Tibial artery (tissue), 4 donors: ENCODE results near the gene COTL1.

Experiments used
- DNase-seq, 2 donors: peaks; one replicate each; pipeline ENCODE4 v3.0.0-alpha.2; 2019
- H3K27ac ChIP-seq, 2 donors: fragments of 200-600 bp; sonication (generic) in 1 of 2; 1 replicate in 1 of 2; 2 replicates in 1 of 2; pipeline ENCODE4 v1.5.1; 2018 to 2019; ENCODE audit warnings: mild to moderate bottlenecking in 1 of 2
- H3K27me3 ChIP-seq, 2 donors: fragments of 200-600 bp; sonication (generic) in 1 of 2; one replicate each; pipeline versions ENCODE4 v1.5.1 to v1.6.0; 2016 to 2019
- H3K36me3 ChIP-seq, 3 donors: fragments of 200-600 bp; sonication (generic) in 2 of 3; one replicate each; pipeline ENCODE4 v1.5.1; 2016 to 2019; ENCODE audit warnings: mild to moderate bottlenecking in 2 of 3
- H3K4me1 ChIP-seq, 4 donors: fragments of 200-600 bp; sonication (generic) in 2 of 4; 1 replicate in 3 of 4; 2 replicates in 1 of 4; pipeline ENCODE4 v1.5.1; 2016 to 2019
- H3K4me3 ChIP-seq, 2 donors: fragments of 200-600 bp; sonication (generic) in 1 of 2; 1 replicate in 1 of 2; 2 replicates in 1 of 2; pipeline ENCODE4 v1.5.1; 2018 to 2019; ENCODE audit warnings: mild to moderate bottlenecking in 2 of 2
- H3K9me3 ChIP-seq, 3 donors: fragments of 200-600 bp; sonication (generic) in 1 of 3; one replicate each; pipeline ENCODE4 v1.5.1; 2016 to 2019
- intact Hi-C: fragments of 100-400 bp; cut with DNase I; formaldehyde crosslinking; loops from one replicate; pipeline ENCODE4 v1.15.0; 2023; ENCODE audit warnings: low total_unique reads
- TF ChIP-seq, protein P1 (sequence below), 2 experiments: fragments of 200-600 bp in 1 of 2; fragments of 450-650 bp in 1 of 2; IDR thresholded peaks; one replicate each; pipeline ENCODE4 v1.5.1; 2017 to 2019; ENCODE audit warnings: antibody characterized with exemption in 2 of 2, mild to moderate bottlenecking in 1 of 2, moderate library complexity in 1 of 2

COTL1 gene

DNA sequence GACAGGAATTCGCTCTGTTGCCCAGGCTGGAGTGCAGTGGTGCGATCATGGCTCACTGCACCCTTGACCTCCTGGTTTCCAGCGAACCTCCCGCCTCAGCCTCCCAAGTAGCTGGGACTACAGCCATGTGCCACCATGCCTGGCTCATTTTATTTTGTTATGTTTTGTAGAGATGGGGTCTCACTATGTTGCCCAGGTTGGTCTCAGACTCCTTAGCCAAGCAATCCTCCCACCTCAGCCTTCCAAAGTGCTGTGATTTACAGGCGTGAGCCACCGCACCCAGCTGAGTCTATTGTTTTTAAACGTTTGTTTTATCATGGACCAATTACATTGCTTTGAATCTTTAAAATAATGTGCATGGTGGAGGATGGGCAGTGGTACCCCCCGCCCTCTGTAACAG, 28.9 kb downstream of the COTL1 start:
- Histone ChIP-seq H3K36me3 (peaks cover 0 to under 1% (median 0%) of the 10 kb centered on the region in 3 donors), H3K4me1 (peaks cover 0 to 29% (median 10%) of the 10 kb centered on the region in 4 donors), H3K9me3 (no peaks in the 10 kb centered on the region), H3K27ac (no peak overlapping the region), H3K4me3 (no peak overlapping the region), H3K27me3 (no peaks in the 10 kb centered on the region)
- TF ChIP-seq, protein P1, sequence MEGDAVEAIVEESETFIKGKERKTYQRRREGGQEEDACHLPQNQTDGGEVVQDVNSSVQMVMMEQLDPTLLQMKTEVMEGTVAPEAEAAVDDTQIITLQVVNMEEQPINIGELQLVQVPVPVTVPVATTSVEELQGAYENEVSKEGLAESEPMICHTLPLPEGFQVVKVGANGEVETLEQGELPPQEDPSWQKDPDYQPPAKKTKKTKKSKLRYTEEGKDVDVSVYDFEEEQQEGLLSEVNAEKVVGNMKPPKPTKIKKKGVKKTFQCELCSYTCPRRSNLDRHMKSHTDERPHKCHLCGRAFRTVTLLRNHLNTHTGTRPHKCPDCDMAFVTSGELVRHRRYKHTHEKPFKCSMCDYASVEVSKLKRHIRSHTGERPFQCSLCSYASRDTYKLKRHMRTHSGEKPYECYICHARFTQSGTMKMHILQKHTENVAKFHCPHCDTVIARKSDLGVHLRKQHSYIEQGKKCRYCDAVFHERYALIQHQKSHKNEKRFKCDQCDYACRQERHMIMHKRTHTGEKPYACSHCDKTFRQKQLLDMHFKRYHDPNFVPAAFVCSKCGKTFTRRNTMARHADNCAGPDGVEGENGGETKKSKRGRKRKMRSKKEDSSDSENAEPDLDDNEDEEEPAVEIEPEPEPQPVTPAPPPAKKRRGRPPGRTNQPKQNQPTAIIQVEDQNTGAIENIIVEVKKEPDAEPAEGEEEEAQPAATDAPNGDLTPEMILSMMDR (IDR thresholded peaks at IDR 0.05): no peak
- intact Hi-C loops: no loop called here
- no peak for DNase-seq

DNA sequence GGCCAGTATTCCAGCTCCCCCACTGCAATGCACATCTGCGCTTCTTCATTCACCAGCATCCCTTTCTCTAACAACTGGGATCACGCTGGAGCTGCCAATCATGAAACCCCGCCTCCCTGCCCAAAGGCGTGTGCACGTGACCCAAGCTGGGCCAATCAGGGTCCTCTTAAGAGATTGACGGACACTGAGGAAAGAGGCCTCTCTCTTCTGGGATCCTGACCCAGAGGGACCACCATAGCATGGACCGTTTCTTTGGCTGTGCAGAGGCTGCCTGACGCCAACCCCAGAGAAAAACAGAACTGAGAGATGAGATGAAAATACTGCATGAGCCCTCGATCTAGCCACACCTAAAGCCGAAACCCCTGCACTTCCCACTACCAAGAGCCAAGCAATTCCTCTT, 32.0 kb downstream of the COTL1 start:
- intact Hi-C loops: no loop called here
- H3K27ac ChIP-seq: no peak overlapping the region
- peaks cover 0 to 3% (median 0%) of the 10 kb centered on the region in 3 donors for H3K36me3 ChIP-seq
- TF ChIP-seq, protein P1 (IDR thresholded peaks at IDR 0.05): no peak
- peaks cover 0 to 43% (median 18%) of the 10 kb centered on the region in 4 donors for H3K4me1 ChIP-seq
- no peak for DNase-seq
- no peak overlapping the region for H3K4me3 ChIP-seq
- H3K27me3 ChIP-seq: no peaks in the 10 kb centered on the region
- H3K9me3 ChIP-seq: no peaks in the 10 kb centered on the region

DNA sequence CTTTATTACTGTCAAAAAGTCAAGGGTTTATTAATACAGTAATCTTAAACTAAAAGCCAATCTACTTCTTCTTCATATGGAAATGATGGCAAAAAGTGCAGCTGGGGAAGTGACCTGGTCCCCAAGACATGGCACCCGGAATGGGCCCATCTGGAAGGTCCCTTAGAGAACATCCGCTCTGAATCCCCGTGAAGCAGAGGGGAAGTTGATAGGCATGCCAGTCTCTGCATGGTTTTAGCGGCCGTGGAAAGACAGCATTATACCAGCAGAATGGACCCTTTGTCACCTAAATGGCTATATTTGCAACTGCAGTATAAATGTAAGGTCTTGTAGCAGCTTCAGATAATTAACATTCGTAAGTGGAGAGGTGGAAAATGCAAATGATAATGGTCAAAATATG, 32.4 kb downstream of the COTL1 start:
- intact Hi-C loops: no loop called here

DNA sequence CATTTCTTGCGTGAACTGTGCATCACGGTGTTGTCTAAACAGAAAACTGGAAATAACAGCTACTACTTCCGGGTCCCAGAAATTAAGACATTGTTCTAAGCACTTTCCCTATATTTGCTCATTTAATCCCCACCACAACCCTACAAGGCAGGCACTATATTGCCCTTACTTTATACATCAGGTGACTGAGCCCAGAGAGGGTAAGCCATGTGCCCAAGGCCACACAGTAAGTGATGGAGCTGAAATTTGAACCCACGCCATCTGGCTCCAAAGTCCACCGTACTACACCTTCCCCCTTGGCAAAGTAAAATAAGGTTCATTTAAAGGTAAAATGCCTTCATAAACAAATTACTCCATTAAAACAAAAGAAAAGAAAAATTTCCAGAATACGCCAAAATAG, 33.2 kb downstream of the COTL1 start:
- intact Hi-C loops: no loop called here

More for the DNA sequence above, 32.4 kb downstream of the COTL1 start:
- Histone ChIP-seq H3K4me1 (peaks cover 0 to 43% (median 18%) of the 10 kb centered on the region in 4 donors), H3K27ac (no peak overlapping the region), H3K27me3 (no peaks in the 10 kb centered on the region), H3K4me3 (no peak overlapping the region), H3K9me3 (no peaks in the 10 kb centered on the region), H3K36me3 (peaks cover 0 to 3% (median 0%) of the 10 kb centered on the region in 3 donors)
- DNase-seq: no peak
- TF ChIP-seq, protein P1 (IDR thresholded peaks at IDR 0.05): no peak

DNA sequence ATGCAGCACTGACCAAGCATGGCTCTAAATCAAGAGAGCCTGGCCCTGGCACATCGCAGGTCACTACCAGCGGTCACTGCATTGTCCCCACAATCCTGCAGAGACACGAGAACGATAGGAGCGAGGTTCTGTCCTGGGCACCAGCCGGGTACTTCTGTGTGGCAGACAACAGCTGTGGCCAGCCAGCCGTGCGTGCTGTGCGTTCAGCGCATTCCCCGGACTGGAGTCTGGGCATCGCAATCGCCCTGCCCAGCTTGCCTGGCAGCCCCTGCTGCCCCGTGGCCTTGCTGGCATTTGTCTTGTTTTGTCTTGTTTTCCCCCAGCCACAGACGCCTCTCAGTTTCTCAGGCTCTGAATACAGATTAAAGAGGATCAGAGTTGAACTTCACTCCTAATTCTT, 33.9 kb downstream of the COTL1 start:
- Histone ChIP-seq H3K27me3 (no peaks in the 10 kb centered on the region), H3K4me1 (peaks cover 0 to 43% (median 18%) of the 10 kb centered on the region in 4 donors), H3K36me3 (peaks cover 0 to 3% (median 0%) of the 10 kb centered on the region in 3 donors), H3K27ac (no peak overlapping the region), H3K4me3 (no peak overlapping the region), H3K9me3 (no peaks in the 10 kb centered on the region)
- TF ChIP-seq, protein P1 (IDR thresholded peaks at IDR 0.05): no peak
- intact Hi-C loops: no loop called here
- no peak for DNase-seq

More for the DNA sequence above, 33.2 kb downstream of the COTL1 start:
- H3K9me3 ChIP-seq: no peaks in the 10 kb centered on the region
- no peaks in the 10 kb centered on the region for H3K27me3 ChIP-seq
- H3K4me3 ChIP-seq: no peak overlapping the region
- TF ChIP-seq, protein P1 (IDR thresholded peaks at IDR 0.05): no peak
- no peak for DNase-seq
- H3K4me1 ChIP-seq: peaks cover 0 to 43% (median 18%) of the 10 kb centered on the region in 4 donors
- H3K36me3 ChIP-seq: peaks cover 0 to 3% (median 0%) of the 10 kb centered on the region in 3 donors
- no peak overlapping the region for H3K27ac ChIP-seq
